ENCODE measurements around the gene GRK3. TPM values are rescaled to one million over a fixed set of nuclear protein-coding genes. Genes with fewer than 3 reads are reported as not detected.
"Not testable (repeated sequence)": the region's sequence is repeated elsewhere in the genome, so short reads cannot be mapped to it uniquely, and the experiment has no call there.

GRK3 gene
- total RNA-seq, 4 donors from 2014 or later = 17.2 to 45.1 (median 27.1) TPM

DNA sequence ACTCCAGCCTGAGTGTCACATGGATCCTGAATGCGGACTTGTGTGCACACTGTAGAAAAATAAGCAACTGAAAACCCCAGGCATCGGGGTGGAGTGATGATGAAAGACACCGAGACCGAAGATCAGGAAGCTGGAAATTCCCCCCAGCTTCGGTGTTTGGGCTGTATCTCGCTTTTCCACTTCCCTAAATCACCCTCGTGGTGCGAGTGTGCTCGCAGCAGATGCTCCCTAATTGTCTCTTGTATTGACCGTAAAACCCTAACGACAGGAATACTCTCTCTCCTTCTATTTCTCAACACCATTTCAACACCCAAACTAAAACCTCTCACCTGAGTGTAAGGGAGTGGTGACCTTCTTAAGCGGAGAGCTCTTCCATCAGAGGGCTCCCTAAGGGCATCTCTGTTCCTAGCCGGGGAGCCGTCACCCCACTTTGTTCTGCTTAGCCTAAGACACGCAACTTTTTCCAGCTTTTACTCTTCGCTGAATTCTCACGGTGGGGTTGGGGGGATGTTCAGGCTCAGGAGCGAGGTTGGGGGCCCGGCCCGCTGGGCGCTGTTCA lies 635 bp upstream of the GRK3 start:
- DNase-seq (ENCODE audit: low spot score) = no peak
- TF ChIP-seq, protein P1, sequence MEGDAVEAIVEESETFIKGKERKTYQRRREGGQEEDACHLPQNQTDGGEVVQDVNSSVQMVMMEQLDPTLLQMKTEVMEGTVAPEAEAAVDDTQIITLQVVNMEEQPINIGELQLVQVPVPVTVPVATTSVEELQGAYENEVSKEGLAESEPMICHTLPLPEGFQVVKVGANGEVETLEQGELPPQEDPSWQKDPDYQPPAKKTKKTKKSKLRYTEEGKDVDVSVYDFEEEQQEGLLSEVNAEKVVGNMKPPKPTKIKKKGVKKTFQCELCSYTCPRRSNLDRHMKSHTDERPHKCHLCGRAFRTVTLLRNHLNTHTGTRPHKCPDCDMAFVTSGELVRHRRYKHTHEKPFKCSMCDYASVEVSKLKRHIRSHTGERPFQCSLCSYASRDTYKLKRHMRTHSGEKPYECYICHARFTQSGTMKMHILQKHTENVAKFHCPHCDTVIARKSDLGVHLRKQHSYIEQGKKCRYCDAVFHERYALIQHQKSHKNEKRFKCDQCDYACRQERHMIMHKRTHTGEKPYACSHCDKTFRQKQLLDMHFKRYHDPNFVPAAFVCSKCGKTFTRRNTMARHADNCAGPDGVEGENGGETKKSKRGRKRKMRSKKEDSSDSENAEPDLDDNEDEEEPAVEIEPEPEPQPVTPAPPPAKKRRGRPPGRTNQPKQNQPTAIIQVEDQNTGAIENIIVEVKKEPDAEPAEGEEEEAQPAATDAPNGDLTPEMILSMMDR (IDR thresholded peaks at IDR 0.05) = no peak
- peak; percentile 52 for ATAC-seq (ENCODE audit: low FRiP score)

DNA sequence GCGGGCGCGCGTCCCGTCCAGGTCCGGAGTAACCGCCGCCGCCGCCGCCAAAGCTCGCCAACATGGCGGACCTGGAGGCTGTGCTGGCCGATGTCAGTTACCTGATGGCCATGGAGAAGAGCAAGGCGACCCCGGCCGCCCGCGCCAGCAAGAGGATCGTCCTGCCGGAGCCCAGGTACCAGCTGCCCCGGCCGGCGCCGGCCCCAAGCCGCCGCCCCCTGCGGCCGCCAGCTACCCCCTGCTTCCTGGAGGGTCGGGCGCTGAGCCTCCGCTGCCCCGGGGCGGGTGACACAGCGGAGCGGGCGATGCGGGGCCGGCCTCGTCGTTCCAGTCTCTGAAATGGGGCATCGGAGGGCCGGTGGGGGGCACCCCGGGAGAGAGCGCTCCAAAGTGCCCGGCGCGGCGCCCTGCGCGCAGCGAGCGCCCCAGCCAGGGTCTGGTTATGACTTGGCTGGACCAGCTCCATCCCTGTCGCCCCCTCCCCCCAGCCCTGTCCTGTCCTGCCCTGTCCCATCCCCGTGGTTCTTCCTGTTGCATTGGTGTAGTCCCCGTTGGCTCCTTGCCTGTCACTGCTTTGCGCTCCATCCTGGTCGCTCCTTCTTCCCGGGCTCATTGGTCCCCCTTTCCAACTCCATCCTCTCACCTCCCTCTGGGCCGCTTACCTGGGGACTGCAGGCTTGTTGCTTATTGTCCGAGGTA lies 653 bp downstream of the GRK3 start:
- DNase-seq (ENCODE audit: low spot score) = no peak
- TF ChIP-seq, protein P1 (IDR thresholded peaks at IDR 0.05) = no peak
- peak; percentile 17 for ATAC-seq (ENCODE audit: low FRiP score)

DNA sequence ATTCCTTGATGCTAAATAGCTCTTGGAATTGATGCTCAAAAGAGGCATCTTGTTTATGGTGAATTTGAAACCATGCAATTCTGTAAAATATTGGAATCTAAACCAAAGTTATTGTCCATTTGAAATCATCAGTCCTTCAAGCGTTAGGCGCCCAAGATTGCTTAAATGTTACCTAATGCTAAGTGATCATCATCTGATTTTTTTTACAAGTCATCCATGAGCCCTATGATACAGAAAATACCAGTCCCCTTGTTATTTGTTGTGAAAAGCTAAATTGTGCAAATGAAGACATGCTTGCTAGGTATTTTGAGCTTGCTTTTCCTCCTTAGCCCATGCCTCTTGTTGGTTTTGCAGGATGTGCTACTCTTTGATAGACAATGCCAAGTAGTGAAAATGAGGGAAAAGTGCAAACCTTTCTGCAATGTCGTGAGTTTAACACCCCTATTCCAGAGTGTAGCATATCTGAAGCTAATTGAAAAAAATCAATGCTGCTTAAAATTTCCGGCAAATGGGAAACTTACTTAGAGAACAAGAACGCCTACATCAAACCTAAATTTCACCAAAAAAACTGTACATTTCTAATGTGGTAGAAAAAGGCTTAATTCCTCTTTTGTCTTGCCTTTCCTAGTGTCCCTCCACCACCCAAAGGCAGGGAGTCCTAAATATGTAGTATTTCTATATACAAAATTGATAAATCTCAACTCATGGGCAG lies 1.9 kb downstream of the GRK3 start:
- no peak for DNase-seq (ENCODE audit: low spot score)
- TF ChIP-seq, protein P1 (IDR thresholded peaks at IDR 0.05) = no peak
- no peak for ATAC-seq (ENCODE audit: low FRiP score)

DNA sequence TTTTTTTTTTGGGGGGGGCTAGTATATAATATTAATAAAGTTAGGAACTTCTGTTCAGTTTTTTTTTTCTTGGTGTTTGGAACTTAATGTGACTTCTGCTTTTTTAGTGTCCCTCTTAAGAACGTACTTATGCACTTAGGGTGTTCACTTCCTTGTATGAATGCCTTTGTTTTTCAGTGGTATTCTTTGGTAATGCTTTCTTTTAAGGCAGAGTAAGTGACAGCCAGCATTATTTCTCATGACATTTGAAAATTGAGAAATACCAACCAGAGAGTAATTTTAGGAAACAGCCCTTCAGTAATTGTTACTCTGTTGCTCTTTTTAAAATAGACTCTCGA lies 2.4 kb downstream of the GRK3 start:
- ATAC-seq (ENCODE audit: low FRiP score) = no peak
- TF ChIP-seq, protein P1 (IDR thresholded peaks at IDR 0.05) = no peak
- no peak for DNase-seq (ENCODE audit: low spot score)

DNA sequence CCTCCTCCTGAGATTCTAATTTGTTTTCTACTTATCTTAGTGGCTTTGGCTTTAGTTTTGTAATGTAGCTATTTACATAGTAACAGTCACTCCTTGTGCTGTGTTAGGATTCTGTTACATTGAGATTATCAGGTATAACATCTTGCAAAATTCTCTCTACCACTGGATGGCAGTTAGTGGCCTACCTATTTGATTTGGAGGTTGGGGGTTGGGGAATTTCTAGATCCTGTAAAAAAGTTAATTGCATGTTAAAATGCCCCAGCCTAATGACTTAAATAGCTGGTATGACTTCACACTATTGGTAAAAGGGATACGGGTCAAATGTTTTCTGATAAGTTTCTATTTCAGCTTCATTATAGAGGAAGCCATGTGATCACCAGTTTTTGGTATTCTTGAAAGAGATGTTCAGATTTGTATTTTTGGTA lies 2.8 kb downstream of the GRK3 start:
- TF ChIP-seq, protein P1 (IDR thresholded peaks at IDR 0.05) = no peak
- ATAC-seq (ENCODE audit: low FRiP score) (no peak), DNase-seq (ENCODE audit: low spot score) (no peak)

DNA sequence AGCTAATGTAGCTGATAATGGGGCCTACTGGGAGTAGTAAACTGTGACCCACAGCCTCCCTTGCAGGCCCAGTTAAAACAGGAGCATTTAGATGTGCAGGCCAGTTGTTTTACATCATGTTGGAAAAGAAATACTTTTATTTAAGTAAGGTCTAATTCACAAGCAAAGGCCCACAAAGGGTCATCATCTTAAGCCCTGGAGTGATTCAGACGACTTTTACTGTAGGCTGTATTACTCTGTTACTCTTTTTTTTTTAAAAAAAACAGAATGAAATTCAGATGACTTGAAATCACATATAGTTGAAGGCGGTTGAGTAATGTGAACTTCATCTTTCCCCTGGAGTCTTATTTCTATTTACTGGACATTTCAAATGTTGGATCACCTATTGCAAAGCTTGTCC lies 3.6 kb downstream of the GRK3 start:
- not testable (repeated sequence) for ATAC-seq (ENCODE audit: low FRiP score); DNase-seq (ENCODE audit: low spot score)

DNA sequence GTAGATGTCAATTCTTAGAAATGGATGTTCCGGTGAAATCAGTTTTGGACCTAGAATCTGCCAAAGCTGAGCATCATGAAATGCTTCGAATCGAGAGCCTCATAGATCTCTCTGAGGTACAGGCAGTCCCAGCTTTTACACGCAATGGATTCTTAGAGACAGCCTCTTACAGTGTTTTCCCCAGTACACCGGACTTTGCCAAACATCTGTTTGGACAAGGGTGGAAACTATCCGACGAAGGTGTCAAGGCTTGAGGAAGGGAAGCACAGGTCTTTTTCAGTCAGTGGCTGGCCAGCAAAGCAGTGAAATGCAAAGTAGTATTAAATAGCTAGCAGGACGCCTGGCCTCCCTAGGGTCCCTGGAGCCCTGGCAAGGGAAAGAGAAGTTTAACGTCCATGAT lies 4.9 kb downstream of the GRK3 start:
- ATAC-seq (ENCODE audit: low FRiP score) (no peak), DNase-seq (ENCODE audit: low spot score) (no peak)
- TF ChIP-seq, protein P1 (IDR thresholded peaks at IDR 0.05) = no peak

Measured in omental fat pad (tissue), 4 donors.